Psoas muscle (tissue), 8 donors: ENCODE data around the gene PRR16. TPM values are rescaled to one million over a fixed set of nuclear protein-coding genes. Genes with fewer than 3 reads are reported as not detected.
A peak's percentile ranks its signal among the peaks of the same experiment; 100 is the strongest.

Source experiments
- ATAC-seq, 4 donors: fragments of 200-7000 bp; cut with Tn5 transposase; one replicate each; pipeline ENCODE4 v1.9.1; 2020; ENCODE audit warnings: moderate library complexity in 3 of 4, mild to moderate bottlenecking in 2 of 4
- DNase-seq, 2 donors: peaks; one replicate each; pipeline ENCODE4 v3.0.0-alpha.2; 2020
- H3K27ac ChIP-seq: fragments of 200-600 bp; one replicate; pipeline ENCODE4 v1.8.0; 2022
- H3K27me3 ChIP-seq, 3 donors: fragments of 200-600 bp in 1 of 3; one replicate each; pipeline versions ENCODE4 v1.6.1 to v1.8.0; 2013 to 2022; ENCODE audit warnings: low read length in 2 of 3, mild to moderate bottlenecking in 2 of 3, moderate library complexity in 1 of 3; ENCODE audit not compliant: insufficient read depth in 3 of 3
- H3K36me3 ChIP-seq, 2 donors: fragments of 200-600 bp in 1 of 2; one replicate each; pipeline versions ENCODE4 v1.6.1 to v1.8.0; 2013 to 2022; ENCODE audit warnings: low read depth in 1 of 2, mild to moderate bottlenecking in 1 of 2, moderate library complexity in 1 of 2; ENCODE audit not compliant: insufficient read depth in 1 of 2
- H3K4me1 ChIP-seq: fragments of 200-600 bp; one replicate; pipeline ENCODE4 v1.8.0; 2022
- H3K4me3 ChIP-seq: fragments of 200-600 bp; one replicate; pipeline ENCODE4 v1.8.0; 2022; ENCODE audit warnings: mild to moderate bottlenecking
- H3K9me3 ChIP-seq: fragments of 200-600 bp; one replicate; pipeline ENCODE4 v1.8.0; 2022
- CTCF ChIP-seq: fragments of 200-600 bp; IDR thresholded peaks from one replicate; pipeline ENCODE4 v1.8.0; 2022; ENCODE audit warnings: antibody characterized with exemption
- WGBS, 3 donors: extraction: QIAGEN DNeasy Blood & Tissue Kit; methylation state at CpG; one replicate each; pipeline versions ENCODE4 v1.1.6 to v1.1.7; 2013; 5-methylcytosine and 5-hydroxymethylcytosine counted together
- intact Hi-C, 2 donors: fragments of 100-400 bp; cut with DNase I; formaldehyde crosslinking; loops; one replicate each; pipeline versions ENCODE4 v1.11.0 to v1.14.2; 2022
- polyA plus RNA-seq, 3 donors: library from polyadenylated mRNA; stranded (reverse); fragments of 200-250 nt; gene quantifications; one replicate each; pipeline ENCODE4 v1.2.3, GENCODE V29; 2013
- total RNA-seq, 4 donors: library from RNA; stranded (reverse); fragmentation: NEBNext Ultra II Directional in 2 of 4; extraction: Animal tissue kit (Norgen Biotek cat#: 25700) in 2 of 4; gene quantifications; one replicate each; pipeline versions ENCODE4 v1.2.1 to v1.2.4, GENCODE V29; 2021 to 2023
- donor health status: healthy with polysubstance abuse.
- donor health status: DM: no; HTN: no; CAD: no; lungs with moderate emphysema.
- donor health status: Bipolar disorder and iron deficiency.
- donor health status: healthy.
- donor health status: DM: yes; HTN: yes; CAD: no.
- donor health status: DM: no; HTN: no; CAD: no.
- donor health status: DM: no; HTN: no; CAD: no.
- donor health status: DM: yes; HTN: yes; CAD: no.

Gene PRR16
- total and polyA plus RNA-seq, 7 donors, result 1.3 to 12.1 (median 3.1) TPM

GRCh38 chr5:120473332-120473731, 9.2 kb downstream of the PRR16 start:
- no peak overlapping the region for H3K27ac ChIP-seq
- H3K4me3 ChIP-seq, result no peak overlapping the region
- no peak for TF ChIP-seq CTCF
- no peaks in the 10 kb centered on the region for H3K27me3 ChIP-seq
- WGBS, 3 donors, result 75 to 82% (median 80%) methylated on average over 2 of the region's 2 CpGs
- DNase-seq, result no peak
- intact Hi-C loops, result no loop called here
- no peak for ATAC-seq
- H3K36me3 ChIP-seq, result no peaks in the 10 kb centered on the region
- H3K4me1 ChIP-seq, result peaks cover 2% of the 10 kb centered on the region
- no peaks in the 10 kb centered on the region for H3K9me3 ChIP-seq

GRCh38 chr5:120476063-120476462, 12.0 kb downstream of the PRR16 start:
- TF ChIP-seq CTCF, result no peak
- Histone ChIP-seq H3K9me3 (no peaks in the 10 kb centered on the region), H3K4me1 (no peaks in the 10 kb centered on the region), H3K36me3 (no peaks in the 10 kb centered on the region), H3K27ac (no peak overlapping the region), H3K4me3 (no peak overlapping the region), H3K27me3 (no peaks in the 10 kb centered on the region)
- DNase-seq (no peak), ATAC-seq (no peak)
- intact Hi-C loops, result no loop called here
- WGBS, 3 donors, result 60 to 84% (median 73%) methylated on average over 1 of the region's 1 CpG

GRCh38 chr5:120479066-120479465, 15.0 kb downstream of the PRR16 start:
- Histone ChIP-seq H3K4me1 (no peaks in the 10 kb centered on the region), H3K36me3 (no peaks in the 10 kb centered on the region), H3K27ac (no peak overlapping the region), H3K9me3 (peaks cover 2% of the 10 kb centered on the region), H3K4me3 (no peak overlapping the region), H3K27me3 (no peaks in the 10 kb centered on the region)
- peak in 2 of 4 donors; percentile 62 to 68 for ATAC-seq
- WGBS, 3 donors, result 36 to 52% (median 47%) methylated on average over 4 of the region's 4 CpGs
- DNase-seq, result no peak
- no peak for TF ChIP-seq CTCF
- intact Hi-C loops, result no loop called here

GRCh38 chr5:120499876-120500563, 35.9 kb downstream of the PRR16 start:
- H3K27ac ChIP-seq, result no peak overlapping the region
- no peaks in the 10 kb centered on the region for H3K27me3 ChIP-seq
- no peak for TF ChIP-seq CTCF
- H3K4me3 ChIP-seq, result no peak overlapping the region
- no peak for DNase-seq
- intact Hi-C loops, result no loop called here
- H3K4me1 ChIP-seq, result no peaks in the 10 kb centered on the region
- H3K9me3 ChIP-seq, result no peaks in the 10 kb centered on the region
- 81 to 83% (median 82%) methylated on average over 5 of the region's 5 CpGs for WGBS, 3 donors
- H3K36me3 ChIP-seq, result no peaks in the 10 kb centered on the region
- no peak for ATAC-seq

GRCh38 chr5:120502531-120502930, 38.4 kb downstream of the PRR16 start:
- H3K27ac ChIP-seq, result no peak overlapping the region
- intact Hi-C loops, result no loop called here
- no peaks in the 10 kb centered on the region for H3K4me1 ChIP-seq
- no peaks in the 10 kb centered on the region for H3K36me3 ChIP-seq
- H3K9me3 ChIP-seq, result no peaks in the 10 kb centered on the region
- WGBS, 3 donors, result 55 to 73% (median 65%) methylated on average over 4 of the region's 4 CpGs
- ATAC-seq (no peak), DNase-seq (no peak)
- no peak for TF ChIP-seq CTCF
- H3K4me3 ChIP-seq, result no peak overlapping the region
- H3K27me3 ChIP-seq, result no peaks in the 10 kb centered on the region
